ENCODE results near the gene CORO1C.

The CORO1C gene

GRCh38 chr12:108604208-108604941 is 126.9 kb downstream of the CORO1C start:
- H2AFZ ChIP-seq (ENCODE audit: low read depth, low read length) = no peak overlapping the region
- no peak overlapping the region for H3K4me2 ChIP-seq (ENCODE audit: low read length)
- no peak overlapping the region for H3K27ac ChIP-seq (ENCODE audit: low read length)
- no peak overlapping the region for H3K9ac ChIP-seq (ENCODE audit: low read length)
- H3K4me3 ChIP-seq (ENCODE audit: low read length) = no peak overlapping the region
- no peaks in the 10 kb centered on the region for H3K36me3 ChIP-seq (replicated peaks; ENCODE audit: low read depth, low read length)
- TF ChIP-seq EZH2phosphoT487 (IDR thresholded peaks at IDR 0.05; ENCODE audit: low read depth) = no peak
- TF ChIP-seq, protein P1, sequence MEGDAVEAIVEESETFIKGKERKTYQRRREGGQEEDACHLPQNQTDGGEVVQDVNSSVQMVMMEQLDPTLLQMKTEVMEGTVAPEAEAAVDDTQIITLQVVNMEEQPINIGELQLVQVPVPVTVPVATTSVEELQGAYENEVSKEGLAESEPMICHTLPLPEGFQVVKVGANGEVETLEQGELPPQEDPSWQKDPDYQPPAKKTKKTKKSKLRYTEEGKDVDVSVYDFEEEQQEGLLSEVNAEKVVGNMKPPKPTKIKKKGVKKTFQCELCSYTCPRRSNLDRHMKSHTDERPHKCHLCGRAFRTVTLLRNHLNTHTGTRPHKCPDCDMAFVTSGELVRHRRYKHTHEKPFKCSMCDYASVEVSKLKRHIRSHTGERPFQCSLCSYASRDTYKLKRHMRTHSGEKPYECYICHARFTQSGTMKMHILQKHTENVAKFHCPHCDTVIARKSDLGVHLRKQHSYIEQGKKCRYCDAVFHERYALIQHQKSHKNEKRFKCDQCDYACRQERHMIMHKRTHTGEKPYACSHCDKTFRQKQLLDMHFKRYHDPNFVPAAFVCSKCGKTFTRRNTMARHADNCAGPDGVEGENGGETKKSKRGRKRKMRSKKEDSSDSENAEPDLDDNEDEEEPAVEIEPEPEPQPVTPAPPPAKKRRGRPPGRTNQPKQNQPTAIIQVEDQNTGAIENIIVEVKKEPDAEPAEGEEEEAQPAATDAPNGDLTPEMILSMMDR (IDR thresholded peaks at IDR 0.05; ENCODE audit: low read depth, low read length) = no peak
- no peaks in the 10 kb centered on the region for H3K79me2 ChIP-seq (ENCODE audit: low read length)
- no peaks in the 10 kb centered on the region for H3K4me1 ChIP-seq (ENCODE audit: low read length)
- no peaks in the 10 kb centered on the region for H3K9me3 ChIP-seq (ENCODE audit: insufficient read depth, low read length)
- peaks cover 12% of the 10 kb centered on the region for H3K27me3 ChIP-seq (ENCODE audit: low read depth, low read length)
- H4K20me1 ChIP-seq (ENCODE audit: insufficient read depth, low read length) = no peaks in the 10 kb centered on the region

- H3K4me3 ChIP-seq (ENCODE audit: low read length) = no peak overlapping the region
- no peak overlapping the region for H3K27ac ChIP-seq (ENCODE audit: low read length)
- no peak overlapping the region for H2AFZ ChIP-seq (ENCODE audit: low read depth, low read length)
- TF ChIP-seq, protein P1 (IDR thresholded peaks at IDR 0.05; ENCODE audit: low read depth, low read length) = no peak
- TF ChIP-seq EZH2phosphoT487 (IDR thresholded peaks at IDR 0.05; ENCODE audit: low read depth) = no peak
- H3K4me2 ChIP-seq (ENCODE audit: low read length) = no peak overlapping the region
- no peaks in the 10 kb centered on the region for H3K79me2 ChIP-seq (ENCODE audit: low read length)
- H3K9ac ChIP-seq (ENCODE audit: low read length) = no peak overlapping the region
- H3K4me1 ChIP-seq (ENCODE audit: low read length) = no peaks in the 10 kb centered on the region
- H3K27me3 ChIP-seq (ENCODE audit: low read depth, low read length) = peaks cover 12% of the 10 kb centered on the region
- H4K20me1 ChIP-seq (ENCODE audit: insufficient read depth, low read length) = no peaks in the 10 kb centered on the region
- no peaks in the 10 kb centered on the region for H3K36me3 ChIP-seq (replicated peaks; ENCODE audit: low read depth, low read length)
- no peaks in the 10 kb centered on the region for H3K9me3 ChIP-seq (ENCODE audit: insufficient read depth, low read length)
Observed at GRCh38 chr12:108603743-108604142, 127.6 kb downstream of the CORO1C start.

DNA sequence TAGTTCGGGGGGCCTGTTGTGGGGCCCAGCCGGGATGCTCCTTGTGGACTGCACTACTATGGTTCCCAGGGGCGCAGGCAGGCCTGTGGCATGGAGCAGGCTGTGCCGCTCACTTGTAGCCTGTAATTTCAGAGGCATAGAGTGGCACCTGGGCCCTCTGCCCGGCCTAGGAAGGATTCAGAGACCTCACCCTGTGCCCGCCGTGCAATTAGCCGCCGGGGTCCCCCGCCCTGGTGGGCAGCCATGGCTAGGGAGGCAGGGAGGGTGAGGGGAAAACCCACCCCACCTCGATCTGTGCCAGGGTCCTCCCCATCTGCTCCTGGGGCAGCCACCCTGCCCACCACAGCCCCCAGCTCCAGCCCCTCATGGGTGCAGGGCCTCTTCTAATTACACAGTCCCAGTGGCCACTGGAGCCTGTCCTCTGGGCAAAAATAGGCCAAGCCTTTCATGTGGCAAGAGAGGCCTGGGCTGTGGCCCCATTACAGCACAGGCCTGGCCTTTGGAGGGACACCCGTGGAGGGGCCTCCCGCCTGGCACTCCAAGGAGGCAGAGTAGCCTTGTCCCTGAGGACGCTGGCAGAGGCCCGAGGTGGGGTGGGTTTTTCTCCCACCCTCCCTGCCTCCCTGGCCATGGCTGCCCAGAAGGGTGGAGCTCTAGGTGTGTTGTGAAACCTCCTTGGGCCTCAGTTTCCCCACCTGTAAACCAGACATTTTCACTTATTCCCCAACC is 128.2 kb downstream of the CORO1C start:
- no peak overlapping the region for H3K4me2 ChIP-seq (ENCODE audit: low read length)
- H4K20me1 ChIP-seq (ENCODE audit: insufficient read depth, low read length) = no peaks in the 10 kb centered on the region
- H3K36me3 ChIP-seq (replicated peaks; ENCODE audit: low read depth, low read length) = no peaks in the 10 kb centered on the region
- TF ChIP-seq, protein P1 (IDR thresholded peaks at IDR 0.05; ENCODE audit: low read depth, low read length) = no peak
- TF ChIP-seq EZH2phosphoT487 (IDR thresholded peaks at IDR 0.05; ENCODE audit: low read depth) = no peak
- no peaks in the 10 kb centered on the region for H3K9me3 ChIP-seq (ENCODE audit: insufficient read depth, low read length)
- H3K27me3 ChIP-seq (ENCODE audit: low read depth, low read length) = peaks cover 14% of the 10 kb centered on the region
- H2AFZ ChIP-seq (ENCODE audit: low read depth, low read length) = no peak overlapping the region
- peaks cover 3% of the 10 kb centered on the region for H3K4me1 ChIP-seq (ENCODE audit: low read length)
- H3K27ac ChIP-seq (ENCODE audit: low read length) = no peak overlapping the region
- no peak overlapping the region for H3K9ac ChIP-seq (ENCODE audit: low read length)
- no peaks in the 10 kb centered on the region for H3K79me2 ChIP-seq (ENCODE audit: low read length)
- no peak overlapping the region for H3K4me3 ChIP-seq (ENCODE audit: low read length)

GRCh38 chr12:108602209-108602705 is 129.1 kb downstream of the CORO1C start:
- TF ChIP-seq, protein P1 (IDR thresholded peaks at IDR 0.05; ENCODE audit: low read depth, low read length) = no peak
- no peak for TF ChIP-seq EZH2phosphoT487 (IDR thresholded peaks at IDR 0.05; ENCODE audit: low read depth)
- peaks cover 15% of the 10 kb centered on the region for H3K27me3 ChIP-seq (ENCODE audit: low read depth, low read length)
- H3K9ac ChIP-seq (ENCODE audit: low read length) = no peak overlapping the region
- no peak overlapping the region for H2AFZ ChIP-seq (ENCODE audit: low read depth, low read length)
- H3K4me3 ChIP-seq (ENCODE audit: low read length) = no peak overlapping the region
- H3K9me3 ChIP-seq (ENCODE audit: insufficient read depth, low read length) = no peaks in the 10 kb centered on the region
- H3K27ac ChIP-seq (ENCODE audit: low read length) = no peak overlapping the region
- H3K79me2 ChIP-seq (ENCODE audit: low read length) = no peaks in the 10 kb centered on the region
- no peaks in the 10 kb centered on the region for H3K36me3 ChIP-seq (replicated peaks; ENCODE audit: low read depth, low read length)
- peaks cover 11% of the 10 kb centered on the region for H3K4me1 ChIP-seq (ENCODE audit: low read length)
- no peaks in the 10 kb centered on the region for H4K20me1 ChIP-seq (ENCODE audit: insufficient read depth, low read length)
- no peak overlapping the region for H3K4me2 ChIP-seq (ENCODE audit: low read length)
